IPS DF 19.7 (cell line): ENCODE results near the gene FLYWCH1.

ENCODE experiments used
- DNase-seq: peaks from one replicate; pipeline ENCODE4 v3.0.0-alpha.2; 2013; ENCODE audit warnings: low read depth, low spot score

Gene FLYWCH1

DNA sequence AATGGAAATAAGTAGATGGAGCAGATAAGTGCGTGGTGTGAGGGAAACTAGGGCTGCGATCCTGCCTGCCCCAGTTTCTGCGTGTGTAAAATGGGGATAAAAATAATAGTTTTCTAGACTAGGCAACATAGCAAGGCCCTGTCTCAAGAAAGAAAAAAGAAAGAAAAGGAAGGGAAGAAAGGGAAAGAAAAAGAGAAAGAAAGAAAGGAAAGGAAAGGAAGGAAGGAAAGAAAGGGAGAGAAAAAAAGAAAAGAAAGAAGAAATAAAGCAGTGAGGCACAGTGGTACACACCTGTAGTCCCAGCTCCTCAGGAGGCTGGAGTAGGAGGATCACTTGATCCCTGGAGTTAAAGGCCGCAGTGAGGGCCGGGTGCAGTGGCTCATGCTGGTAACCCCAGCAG, 70.7 kb downstream of the FLYWCH1 start:
- no peak for DNase-seq

GRCh38 chr16:2983706-2984136, 72.0 kb downstream of the FLYWCH1 start:
- DNase-seq: no peak

- DNase-seq: no peak
These were observed 73.7 kb downstream of the FLYWCH1 start for GRCh38 chr16:2985462-2985861.

DNA sequence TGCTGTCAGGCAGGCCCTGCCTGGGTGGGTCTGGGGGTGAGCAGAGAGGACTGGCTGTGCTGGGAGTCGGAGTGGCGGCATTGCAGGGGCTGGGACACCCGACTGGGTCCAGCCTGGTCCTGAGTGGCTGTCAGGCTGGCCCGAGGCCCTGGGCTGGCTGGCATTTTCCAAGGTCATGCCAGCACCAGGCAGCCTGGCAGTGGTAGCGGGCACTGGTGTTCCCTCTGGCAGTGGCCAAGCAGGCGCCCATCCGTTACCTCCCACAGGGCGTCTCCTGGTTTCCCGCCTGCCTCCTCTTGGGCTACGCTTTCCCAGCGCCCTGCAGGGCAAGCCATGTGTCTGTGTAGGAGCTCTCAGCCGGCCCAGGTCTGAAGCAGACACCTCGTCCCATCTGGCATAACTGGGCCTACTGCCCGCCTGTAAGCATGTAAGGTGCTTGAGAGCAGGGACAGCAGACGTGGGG, 74.2 kb downstream of the FLYWCH1 start:
- no peak for DNase-seq

- DNase-seq: no peak
These were observed 75.0 kb downstream of the FLYWCH1 start for GRCh38 chr16:2986623-2987188.

DNA sequence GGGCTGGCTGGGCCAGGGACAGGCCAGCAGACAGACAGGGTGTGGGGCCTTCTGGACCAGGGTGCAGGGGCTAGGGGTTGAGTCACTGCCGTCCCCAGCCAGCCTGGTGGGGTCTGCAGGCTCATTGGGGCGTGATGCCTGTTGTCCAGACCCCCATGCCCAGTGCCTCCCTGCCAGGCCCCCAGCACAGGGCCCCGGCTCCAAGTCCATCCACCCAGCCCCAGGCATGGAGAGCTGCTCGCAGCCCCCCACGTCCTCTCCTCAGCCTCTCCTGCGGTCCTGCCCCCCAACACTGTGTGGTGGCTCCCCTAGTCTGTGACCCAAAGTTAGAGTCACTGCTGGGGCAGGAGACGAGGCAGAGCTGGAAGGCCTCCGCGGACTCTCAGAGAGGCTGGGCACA, 75.6 kb downstream of the FLYWCH1 start:
- no peak for DNase-seq

DNA sequence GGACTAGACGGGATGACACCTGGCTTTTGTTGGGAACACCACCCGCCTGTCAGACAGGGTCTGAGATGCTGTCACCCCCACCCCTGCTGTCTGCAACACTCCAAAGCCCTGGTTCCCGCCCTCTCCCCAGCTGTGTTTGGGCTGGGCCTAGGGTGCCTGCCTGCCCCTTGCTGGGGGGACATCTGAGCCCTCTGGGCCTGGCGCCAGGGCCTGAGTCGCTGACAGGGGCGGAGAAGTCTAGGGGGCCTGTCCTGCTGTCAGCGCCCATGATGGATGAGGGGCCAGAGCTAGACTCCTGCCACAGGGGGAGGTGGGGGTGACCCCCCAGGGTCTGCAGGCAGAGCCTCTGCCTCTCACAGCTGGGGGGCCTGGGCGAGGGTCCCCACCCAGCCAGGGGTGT, 76.1 kb downstream of the FLYWCH1 start:
- no peak for DNase-seq

GRCh38 chr16:2988590-2989099, 76.9 kb downstream of the FLYWCH1 start:
- no peak for DNase-seq

GRCh38 chr16:2990891-2991290, 79.2 kb downstream of the FLYWCH1 start:
- no peak for DNase-seq

DNA sequence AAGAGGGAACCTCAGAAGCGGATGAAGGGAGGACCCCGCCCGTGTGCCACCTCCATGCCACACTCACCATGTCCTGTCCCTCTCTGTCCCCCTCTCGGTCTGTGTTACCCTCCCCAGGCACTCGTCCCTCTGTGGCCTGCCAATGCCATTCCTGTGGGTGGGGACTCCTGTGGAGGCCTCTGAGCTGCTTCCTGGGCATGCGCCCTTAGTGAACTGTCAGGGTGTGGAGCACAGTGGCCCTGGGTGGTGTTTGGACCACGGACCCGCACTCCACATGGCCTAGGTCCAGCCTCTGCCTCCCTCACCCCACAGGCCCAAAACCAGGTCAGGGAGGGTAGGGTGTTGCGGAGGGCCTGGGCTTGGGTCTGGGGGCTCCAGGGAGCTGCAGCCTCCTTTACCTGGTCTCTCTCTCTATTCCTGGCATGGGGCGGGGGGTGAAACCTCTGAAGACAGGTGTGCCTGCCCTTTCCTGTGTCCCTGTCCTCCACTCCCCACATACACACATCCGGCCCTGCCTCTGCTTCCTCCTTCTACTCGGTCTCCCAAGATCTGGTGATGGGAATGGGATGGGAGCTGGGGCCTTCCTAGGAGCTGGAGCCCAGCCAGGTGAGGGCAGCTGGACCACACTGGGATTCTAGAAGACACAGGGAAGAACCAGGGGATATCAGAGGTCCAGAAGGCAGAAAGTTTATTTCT, 80.0 kb downstream of the FLYWCH1 start:
- DNase-seq: no peak

DNA sequence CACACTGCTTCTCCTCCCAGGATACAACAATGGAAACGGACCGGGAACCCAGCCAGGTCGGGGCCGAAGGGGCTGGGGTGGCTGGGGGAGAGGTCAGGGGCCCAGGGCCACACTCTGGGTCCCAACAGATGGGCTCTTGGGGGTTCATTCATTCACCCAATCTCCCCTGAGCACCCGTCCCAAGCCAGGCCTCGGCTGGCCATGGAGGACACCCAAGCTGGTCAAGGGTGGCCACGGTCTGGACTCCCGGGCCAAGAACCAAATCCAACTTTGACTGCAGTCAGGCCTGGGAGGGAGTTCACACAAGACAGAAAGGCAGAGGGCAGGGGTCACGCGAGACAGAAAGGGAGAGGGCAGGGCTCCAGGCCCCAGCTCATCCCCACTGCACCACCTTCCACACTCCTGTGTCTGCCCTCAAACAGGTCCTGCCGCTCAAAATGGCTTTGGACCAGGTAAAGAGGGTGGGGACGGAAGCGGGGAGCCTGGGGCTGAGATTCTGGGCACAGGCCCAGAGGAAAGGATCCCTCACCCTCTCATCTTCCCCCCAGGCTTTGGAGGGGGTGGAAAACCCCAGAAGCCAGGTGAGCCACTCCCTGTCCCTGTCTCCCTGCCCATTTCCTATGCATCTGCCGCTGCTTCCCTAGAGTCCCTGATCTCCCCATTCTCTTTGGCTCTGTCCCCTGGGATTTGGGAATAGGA, 80.8 kb downstream of the FLYWCH1 start:
- no peak for DNase-seq

GRCh38 chr16:2996298-2996697, 84.6 kb downstream of the FLYWCH1 start:
- DNase-seq: no peak

- no peak for DNase-seq
These were observed 88.2 kb downstream of the FLYWCH1 start for GRCh38 chr16:2999929-3000328.

GRCh38 chr16:3000540-3000939, 88.8 kb downstream of the FLYWCH1 start:
- DNase-seq: no peak
